Lung (tissue), 12 donors: ENCODE measurements around the gene TPST2. TPM values are rescaled to one million over a fixed set of nuclear protein-coding genes. Genes with fewer than 3 reads are reported as not detected.
"Not testable (repeated sequence)": the region's sequence is repeated elsewhere in the genome, so short reads cannot be mapped to it uniquely, and the experiment has no call there.

Source experiments
- ATAC-seq: fragments of 200-7000 bp; cut with Tn5 transposase; one replicate; pipeline ENCODE4 v1.9.1; 2020; ENCODE audit warnings: moderate number of reproducible peaks; ENCODE audit not compliant: insufficient read depth, low FRiP score
- DNase-seq, 3 donors: peaks; one replicate each; pipeline ENCODE4 v3.0.0-alpha.2; 2013 to 2017
- H3K27ac ChIP-seq, 2 donors: one replicate each; pipeline ENCODE4 v1.5.1; 2013; ENCODE audit warnings: mild to moderate bottlenecking in 2 of 2, moderate library complexity in 2 of 2, control low read depth in 1 of 2, inconsistent platforms in 1 of 2, low read depth in 1 of 2, low read length in 1 of 2
- H3K27me3 ChIP-seq, 3 donors: one replicate each; pipeline ENCODE4 v1.5.1; 2013; ENCODE audit warnings: low read length in 2 of 3; ENCODE audit not compliant: control insufficient read depth in 3 of 3, insufficient read depth in 3 of 3
- H3K36me3 ChIP-seq, 4 donors: one replicate each; pipeline ENCODE4 v1.5.1; 2013; ENCODE audit warnings: low read length in 4 of 4, mild to moderate bottlenecking in 1 of 4, moderate library complexity in 1 of 4; ENCODE audit not compliant: control insufficient read depth in 4 of 4, insufficient read depth in 4 of 4
- H3K4me1 ChIP-seq, 5 donors: one replicate each; pipeline ENCODE4 v1.5.1; 2013; ENCODE audit warnings: low read length in 5 of 5, mild to moderate bottlenecking in 2 of 5, moderate library complexity in 1 of 5; ENCODE audit not compliant: control insufficient read depth in 5 of 5, insufficient read depth in 5 of 5
- H3K4me3 ChIP-seq: one replicate; pipeline ENCODE4 v1.5.1; 2013; ENCODE audit warnings: mild to moderate bottlenecking, control low read depth, moderate library complexity
- H3K9ac ChIP-seq, 2 donors: one replicate each; pipeline ENCODE4 v1.5.1; 2013; ENCODE audit warnings: low read length in 2 of 2, control low read depth in 1 of 2; ENCODE audit not compliant: insufficient read depth in 1 of 2
- H3K9me3 ChIP-seq, 4 donors: one replicate each; pipeline ENCODE4 v1.5.1; 2013; ENCODE audit warnings: low read length in 3 of 4, mild to moderate bottlenecking in 1 of 4, moderate library complexity in 1 of 4; ENCODE audit not compliant: control insufficient read depth in 4 of 4, insufficient read depth in 3 of 4
- WGBS, 2 donors: extraction: QIAGEN DNeasy Blood & Tissue Kit; methylation state at CpG; one replicate each; pipeline ENCODE4 v1.1.7; 2013; 5-methylcytosine and 5-hydroxymethylcytosine counted together
- polyA plus RNA-seq, 2 donors: library from polyadenylated mRNA; stranded (reverse); fragments of 200-250 nt; gene quantifications; one replicate each; pipeline ENCODE4 v1.2.1, GENCODE V29; 2013
- total RNA-seq, 2 donors: library from RNA; depleted of rRNA in 1 of 2; stranded (reverse); fragments of >200 nt in 1 of 2; gene quantifications; one replicate each; pipeline ENCODE4 v1.2.1, GENCODE V29; 2014 to 2021
- TF ChIP-seq, protein P1 (sequence below): IDR thresholded peaks from 2 replicates; pipeline ENCODE4 v1.5.1; 2012; ENCODE audit warnings: mild to moderate bottlenecking; ENCODE audit errors: control extremely low read depth, extremely low read depth
- donor health status: control.
- donor health status: control.
- donor health status: Bipolar disorder and iron deficiency.
- donor health status: healthy.
- donor health status: DM: yes; HTN: yes; CAD: no.

TPST2 gene
- total and polyA plus RNA-seq, 4 donors = 32.6 to 72.3 (median 59.9) TPM

- no peak for DNase-seq
- H3K27ac ChIP-seq = no peak overlapping the region
- no peaks in the 10 kb centered on the region for H3K9me3 ChIP-seq
- no peaks in the 10 kb centered on the region for H3K36me3 ChIP-seq
- WGBS, 2 donors = 29 to 38% methylated on average over 5 of the region's 5 CpGs
- H3K4me1 ChIP-seq = peaks cover 0 to 25% (median 9%) of the 10 kb centered on the region in 5 donors
- TF ChIP-seq, protein P1, sequence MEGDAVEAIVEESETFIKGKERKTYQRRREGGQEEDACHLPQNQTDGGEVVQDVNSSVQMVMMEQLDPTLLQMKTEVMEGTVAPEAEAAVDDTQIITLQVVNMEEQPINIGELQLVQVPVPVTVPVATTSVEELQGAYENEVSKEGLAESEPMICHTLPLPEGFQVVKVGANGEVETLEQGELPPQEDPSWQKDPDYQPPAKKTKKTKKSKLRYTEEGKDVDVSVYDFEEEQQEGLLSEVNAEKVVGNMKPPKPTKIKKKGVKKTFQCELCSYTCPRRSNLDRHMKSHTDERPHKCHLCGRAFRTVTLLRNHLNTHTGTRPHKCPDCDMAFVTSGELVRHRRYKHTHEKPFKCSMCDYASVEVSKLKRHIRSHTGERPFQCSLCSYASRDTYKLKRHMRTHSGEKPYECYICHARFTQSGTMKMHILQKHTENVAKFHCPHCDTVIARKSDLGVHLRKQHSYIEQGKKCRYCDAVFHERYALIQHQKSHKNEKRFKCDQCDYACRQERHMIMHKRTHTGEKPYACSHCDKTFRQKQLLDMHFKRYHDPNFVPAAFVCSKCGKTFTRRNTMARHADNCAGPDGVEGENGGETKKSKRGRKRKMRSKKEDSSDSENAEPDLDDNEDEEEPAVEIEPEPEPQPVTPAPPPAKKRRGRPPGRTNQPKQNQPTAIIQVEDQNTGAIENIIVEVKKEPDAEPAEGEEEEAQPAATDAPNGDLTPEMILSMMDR = no peak
- no peak for ATAC-seq
- H3K9ac ChIP-seq = no peak overlapping the region
- H3K4me3 ChIP-seq = no peak overlapping the region
- peaks cover 0 to 8% (median 5%) of the 10 kb centered on the region in 3 donors for H3K27me3 ChIP-seq
These were observed 25.2 kb upstream of the TPST2 start for GRCh38 chr22:26615149-26615548.

DNA sequence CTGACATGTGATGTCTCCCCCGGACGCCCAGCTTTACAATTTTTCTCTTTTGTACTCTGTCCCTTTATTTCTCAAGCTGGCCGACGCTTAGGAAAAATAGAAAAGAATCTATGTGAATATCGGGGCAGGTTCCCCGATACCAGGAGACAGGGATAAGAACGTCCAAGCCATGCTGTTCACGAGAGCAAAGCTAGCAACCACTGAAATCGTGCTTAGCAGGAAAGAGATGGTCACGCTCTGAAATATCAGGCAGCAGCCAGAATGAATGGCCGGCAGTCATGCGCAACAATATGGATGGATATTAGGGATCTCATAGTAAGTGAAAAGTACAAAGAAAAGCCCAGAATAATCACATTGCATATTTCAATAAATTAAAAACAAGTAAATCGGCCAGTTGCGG lies 24.4 kb upstream of the TPST2 start:
- Histone ChIP-seq H3K36me3 (no peaks in the 10 kb centered on the region), H3K4me1 (peaks cover 0 to 18% (median 5%) of the 10 kb centered on the region in 5 donors), H3K4me3 (no peak overlapping the region), H3K9me3 (no peaks in the 10 kb centered on the region), H3K9ac (no peak overlapping the region), H3K27ac (no peak overlapping the region), H3K27me3 (peaks cover 0 to 8% (median 5%) of the 10 kb centered on the region in 3 donors)
- ATAC-seq (no peak), DNase-seq (no peak)
- WGBS, 2 donors = 66 to 84% methylated on average over 14 of the region's 14 CpGs
- TF ChIP-seq, protein P1 = no peak

GRCh38 chr22:26613753-26614152 lies 23.8 kb upstream of the TPST2 start:
- WGBS, 2 donors = 27 to 42% methylated on average over 10 of the region's 10 CpGs
- H3K27me3 ChIP-seq = not testable (repeated sequence)

DNA sequence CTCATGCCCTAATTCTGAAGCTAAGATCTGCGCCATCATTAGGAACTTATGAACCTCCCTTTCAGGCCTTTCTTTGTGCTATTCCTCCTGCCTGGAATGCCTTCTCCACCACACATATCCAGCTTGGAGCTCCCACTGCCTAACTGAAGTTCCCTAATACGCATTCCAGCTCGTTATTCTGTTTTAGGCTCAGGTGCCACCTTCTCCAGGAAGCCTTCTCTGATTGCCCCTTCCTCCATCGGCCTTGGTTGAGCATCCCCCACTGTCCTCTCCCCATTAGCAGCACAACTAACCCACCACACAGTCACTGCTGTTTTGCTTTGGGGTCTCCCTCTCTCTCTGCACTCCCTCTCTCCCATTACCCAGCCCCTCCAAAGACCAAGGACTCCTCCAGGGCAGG lies 22.7 kb upstream of the TPST2 start:
- Histone ChIP-seq H3K27me3 (peaks cover 0 to 8% (median 8%) of the 10 kb centered on the region in 3 donors), H3K9me3 (no peaks in the 10 kb centered on the region), H3K9ac (no peak overlapping the region), H3K27ac (no peak overlapping the region), H3K4me1 (peaks cover 0 to 9% (median 5%) of the 10 kb centered on the region in 5 donors), H3K4me3 (no peak overlapping the region), H3K36me3 (no peaks in the 10 kb centered on the region)
- no peak for ATAC-seq
- no peak for DNase-seq
- 90% methylated on average over 4 of the region's 4 CpGs for WGBS, 2 donors
- TF ChIP-seq, protein P1 = no peak

More at GRCh38 chr22:26613753-26614152, 23.8 kb upstream of the TPST2 start:
- not testable (repeated sequence) for H3K4me3 ChIP-seq, H3K9me3 ChIP-seq, H3K9ac ChIP-seq, H3K27ac ChIP-seq, ATAC-seq, DNase-seq, H3K36me3 ChIP-seq
- peaks cover 0 to 15% (median 5%) of the 10 kb centered on the region in 5 donors for H3K4me1 ChIP-seq
